Peyer's patch (tissue), 4 donors: ENCODE results near the gene CADPS.

Source experiments
- CTCF ChIP-seq, 6 experiments: fragments of 450-650 bp in 4 of 6; fragments of 200-600 bp in 2 of 6; sonication (generic) in 1 of 6; IDR thresholded peaks; one replicate each; pipeline ENCODE4 v1.5.1; 2017 to 2019; ENCODE audit warnings: antibody characterized with exemption in 6 of 6, mild to moderate bottlenecking in 3 of 6, moderate library complexity in 1 of 6
- POLR2A ChIP-seq, 2 donors: fragments of 450-650 bp; IDR thresholded peaks; one replicate each; pipeline ENCODE4 v1.5.1; 2017; ENCODE audit warnings: antibody characterized with exemption in 2 of 2, mild to moderate bottlenecking in 2 of 2, moderate library complexity in 2 of 2

- TF ChIP-seq CTCF (IDR thresholded peaks at IDR 0.05) (no peak), POLR2A (IDR thresholded peaks at IDR 0.05) (no peak)
Observed at GRCh38 chr3:62439176-62439813, 435.9 kb downstream of the CADPS start.
